Suppressor macrophage (primary cell): ENCODE results near the gene DCDC2C.

Source experiments
- DNase-seq, 4 experiments: peaks; one replicate each; pipeline ENCODE4 v3.0.0-alpha.2; 2020 to 2022

The DCDC2C gene

DNA sequence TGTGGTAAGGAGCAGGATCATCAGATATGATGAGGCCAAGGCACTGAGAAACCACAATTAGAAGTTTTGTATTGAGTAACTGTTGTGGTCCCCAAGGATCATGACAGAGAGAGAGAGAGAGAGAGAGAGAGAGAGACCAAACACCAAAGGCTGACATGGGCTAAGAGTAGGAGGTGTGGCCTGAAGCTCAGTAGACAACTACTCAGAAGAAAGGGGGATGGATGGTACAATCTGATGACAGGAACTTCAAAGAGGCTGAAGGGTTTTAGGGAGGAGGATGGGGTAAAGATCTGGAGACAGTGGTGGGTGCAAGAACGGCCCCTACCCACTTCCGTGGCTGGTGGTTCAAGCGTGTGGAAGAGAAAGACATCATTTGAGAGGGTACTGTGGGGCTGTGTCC, 135.0 kb downstream of the DCDC2C start:
- DNase-seq, result no peak

DNA sequence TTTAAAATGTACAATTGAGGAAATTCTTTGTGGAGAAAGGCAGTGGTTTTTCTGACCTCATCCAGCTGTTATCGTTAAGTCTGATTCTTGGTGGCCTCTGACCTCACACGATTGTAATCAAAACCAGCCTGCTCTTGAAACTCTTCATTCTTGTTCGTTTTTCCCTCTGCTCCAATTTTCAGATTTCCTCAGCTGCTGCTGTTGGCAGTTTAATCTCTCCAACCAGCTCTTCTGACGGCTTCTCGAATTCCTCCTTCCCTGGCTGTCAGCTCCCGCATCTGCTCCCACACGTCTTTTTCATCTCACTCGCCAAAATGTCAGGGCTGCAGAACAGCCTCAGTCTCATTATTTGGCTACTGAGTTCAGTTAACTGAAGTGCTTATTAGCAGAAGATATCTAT, 136.1 kb downstream of the DCDC2C start:
- no peak for DNase-seq

DNA sequence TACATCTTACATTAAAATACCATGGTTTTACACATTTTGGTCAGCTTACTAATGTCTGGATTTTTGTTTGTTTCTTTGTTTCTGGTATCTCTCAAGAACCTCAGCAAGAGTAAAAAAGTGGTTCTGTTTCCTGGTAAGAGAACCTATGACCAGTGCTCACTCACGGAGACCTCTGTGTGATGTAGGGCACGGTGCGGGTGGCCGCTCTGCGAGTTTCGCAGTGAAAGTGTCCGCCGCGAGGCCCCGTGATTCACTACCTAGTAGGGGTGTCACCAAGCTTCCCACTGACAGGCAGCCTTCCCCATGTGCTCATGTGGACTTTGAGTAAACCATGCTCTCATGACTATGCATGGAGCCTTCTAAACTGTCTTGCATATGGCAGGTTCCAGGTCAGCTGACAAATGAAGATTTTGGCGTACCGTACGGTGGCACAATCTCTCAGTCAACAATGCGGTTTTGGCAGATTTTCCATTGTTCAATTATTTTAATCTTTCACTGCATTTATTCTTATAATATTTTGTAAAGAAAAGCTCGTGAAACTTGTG, 137.3 kb downstream of the DCDC2C start:
- DNase-seq, result no peak

DNA sequence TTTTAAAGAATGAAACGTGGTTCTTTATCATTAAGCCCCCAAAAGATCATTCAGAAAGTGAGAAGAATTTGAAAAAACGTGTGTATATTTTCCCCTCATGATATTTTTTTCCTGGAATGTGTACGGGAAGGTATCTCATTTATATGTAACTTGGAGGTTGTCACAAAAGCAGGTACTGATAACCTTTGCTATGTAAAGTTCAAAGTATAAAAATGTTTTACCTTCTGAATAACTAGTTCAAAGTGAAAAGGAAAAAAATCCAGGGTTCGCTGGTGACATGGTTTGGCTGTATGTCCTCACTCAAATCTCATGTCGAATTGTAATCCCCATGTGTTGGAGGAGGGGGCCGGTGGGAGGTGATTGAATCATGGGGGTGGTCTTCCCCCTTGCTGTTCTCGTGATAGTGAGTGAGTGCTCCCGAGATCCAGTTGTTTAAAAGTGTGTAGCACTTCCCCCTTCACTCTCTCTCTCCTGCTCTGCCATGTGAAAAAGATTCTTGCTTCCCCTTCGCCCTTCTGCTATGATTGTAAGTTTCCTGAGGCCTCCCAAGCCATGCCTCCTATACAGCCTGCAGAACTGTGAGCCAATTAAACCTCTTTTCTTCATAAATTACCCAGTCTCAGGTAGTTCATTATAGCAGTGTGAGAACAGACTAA, 144.2 kb downstream of the DCDC2C start:
- no peak for DNase-seq

DNA sequence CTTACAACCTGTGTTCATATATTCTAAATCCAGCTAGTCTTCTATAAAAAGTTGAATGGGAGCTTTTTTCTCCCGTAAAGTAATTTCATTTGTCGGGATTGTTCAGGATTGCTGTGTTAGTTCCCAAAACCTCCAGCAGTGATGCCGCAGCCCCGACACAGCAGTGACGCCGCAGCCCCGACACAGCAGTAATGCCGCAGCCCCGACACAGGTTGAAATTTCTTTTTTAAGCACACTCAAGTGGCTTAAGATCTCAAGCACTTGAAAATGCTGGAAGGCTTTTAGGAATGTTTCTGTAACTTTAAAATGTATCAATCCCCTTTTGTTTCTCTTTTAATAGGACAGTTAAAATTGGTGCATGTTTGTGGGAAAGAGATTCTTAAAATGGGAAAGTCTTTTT, 145.4 kb downstream of the DCDC2C start:
- no peak for DNase-seq

DNA sequence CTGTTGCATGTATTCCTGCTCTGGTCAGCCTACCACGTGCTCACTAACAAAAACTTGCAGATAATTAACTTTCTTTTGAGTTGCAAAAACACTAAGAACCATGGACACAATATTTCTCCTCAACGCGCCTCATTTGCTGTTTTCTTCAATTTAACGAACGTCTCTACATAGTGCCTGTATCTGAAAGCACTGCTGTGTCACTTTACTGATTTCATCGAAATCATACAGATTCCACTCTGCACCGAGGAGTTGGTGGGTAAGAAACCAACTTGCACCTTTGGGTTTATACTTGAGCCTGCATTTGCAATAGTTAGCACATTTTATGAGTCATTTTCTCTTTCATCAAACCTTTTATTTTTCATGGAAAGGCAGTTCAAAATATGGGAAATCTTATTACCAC, 145.8 kb downstream of the DCDC2C start:
- no peak for DNase-seq

DNA sequence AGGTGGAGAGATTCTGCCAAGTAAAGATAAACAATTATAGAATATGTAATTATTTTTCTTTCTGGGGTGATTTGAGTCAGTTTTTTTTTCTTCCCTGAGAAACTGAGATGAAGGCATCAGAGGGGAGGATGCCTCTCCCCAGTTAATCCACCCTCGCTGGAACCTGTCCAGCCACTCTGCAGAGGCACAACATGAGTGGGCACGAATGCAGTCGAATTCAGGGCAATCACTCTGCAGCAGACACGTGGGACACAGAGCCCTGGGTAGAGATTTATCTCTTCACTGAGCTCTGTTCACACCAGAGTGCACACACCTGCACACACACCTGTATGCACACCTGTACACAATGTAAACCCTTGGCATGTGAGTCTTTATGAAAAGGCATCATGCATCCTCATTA, 154.2 kb downstream of the DCDC2C start:
- no peak for DNase-seq

DNA sequence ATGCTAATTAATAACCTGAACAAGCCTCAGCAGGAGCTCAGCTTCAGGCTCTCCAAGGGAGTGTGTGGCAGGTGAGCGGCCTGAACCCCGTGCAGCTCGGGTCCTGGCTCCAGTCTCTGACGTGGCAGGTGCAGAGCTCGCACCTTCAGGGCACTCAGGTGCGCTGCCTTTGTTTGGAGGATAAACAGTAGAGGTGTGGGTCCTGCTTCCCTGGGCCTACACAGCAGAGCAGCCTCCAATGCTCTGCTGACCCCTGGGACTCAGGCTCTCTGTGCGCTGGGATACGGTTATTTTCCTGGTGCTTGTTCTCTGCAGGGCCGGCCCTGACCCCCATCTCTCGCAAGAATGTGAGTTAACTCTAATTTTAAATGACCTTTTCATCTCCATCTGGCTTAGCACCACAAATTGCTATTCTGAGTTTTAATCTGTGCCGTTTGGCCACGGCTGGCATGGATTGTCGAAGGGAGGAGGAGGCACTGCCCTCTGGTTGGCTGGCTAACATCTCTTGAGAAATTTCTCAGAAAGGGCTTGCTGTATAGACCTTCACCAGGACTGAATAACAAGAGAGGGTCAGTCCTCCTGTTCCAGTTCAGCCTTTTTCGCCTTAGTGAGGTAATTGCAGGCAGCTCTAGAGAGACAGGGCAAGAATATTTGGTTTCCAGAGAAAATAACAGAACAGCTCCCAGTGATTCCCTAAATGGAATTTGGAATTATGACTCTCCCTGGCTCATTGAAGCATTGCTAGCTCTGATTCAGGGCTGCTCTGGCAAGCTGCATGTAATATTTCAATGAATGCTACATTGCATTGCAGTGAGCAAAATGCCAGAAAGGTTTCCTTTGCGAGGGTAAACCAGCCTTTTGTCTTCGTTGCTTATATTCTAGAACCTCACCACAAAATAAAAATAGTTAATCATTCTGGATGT, 161.8 kb downstream of the DCDC2C start:
- DNase-seq, result no peak

DNA sequence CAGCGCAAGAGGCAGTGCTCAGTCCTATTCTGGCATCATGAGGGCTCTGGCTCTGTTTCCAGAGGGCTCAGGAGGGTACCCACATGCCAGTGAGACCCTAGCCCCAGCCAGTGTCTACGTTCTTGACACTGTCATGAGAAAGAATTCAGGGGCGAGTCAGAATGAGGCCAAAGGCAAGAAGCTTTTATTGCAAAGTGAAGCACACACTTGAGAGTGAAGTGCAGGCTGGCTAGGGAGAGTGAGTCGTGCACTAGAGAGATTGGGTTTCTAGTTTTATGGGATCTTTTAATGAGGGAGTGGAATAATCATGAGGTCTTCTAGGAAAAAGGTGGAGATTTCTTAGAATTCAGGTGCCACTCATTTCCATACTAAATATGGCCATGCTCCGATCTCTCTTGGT, 164.1 kb downstream of the DCDC2C start:
- no peak for DNase-seq

DNA sequence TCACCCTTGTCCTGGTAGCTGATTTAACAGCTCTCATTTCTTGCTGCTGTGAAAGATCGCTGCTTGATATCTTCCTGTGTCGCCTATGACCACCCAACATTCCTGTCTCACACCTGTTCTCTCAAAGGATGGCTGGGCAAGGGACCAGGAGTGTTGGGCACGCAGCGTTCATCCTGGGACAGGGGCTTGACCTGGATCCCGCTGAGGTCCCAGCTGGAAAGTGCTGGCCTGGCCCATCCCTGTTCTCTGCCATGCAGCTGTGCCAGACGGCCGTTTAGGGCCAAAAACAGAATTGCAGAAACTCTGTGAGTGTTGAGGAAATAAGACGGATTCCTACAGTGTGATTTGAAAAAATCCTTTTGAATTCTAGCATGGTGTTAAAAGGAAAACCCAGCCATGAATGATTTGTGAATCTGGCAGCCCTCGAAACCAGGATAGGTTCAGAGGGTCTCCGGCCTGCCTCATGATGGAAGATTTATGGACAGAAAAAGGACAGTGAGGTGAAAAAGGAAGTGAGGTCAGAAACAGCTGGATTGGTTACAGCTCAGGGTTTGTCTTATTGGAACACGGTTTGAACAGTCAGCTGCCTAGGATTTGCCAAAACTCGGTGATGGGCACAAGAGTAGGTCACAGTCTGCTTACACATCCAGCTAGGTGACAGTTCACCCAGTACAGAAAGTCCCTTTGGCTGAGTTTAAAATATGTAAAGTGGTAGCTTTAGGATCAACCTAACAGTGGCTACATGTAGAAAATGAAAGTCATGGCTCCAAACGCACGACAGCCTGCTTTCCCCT, 164.8 kb downstream of the DCDC2C start:
- DNase-seq, result no peak

DNA sequence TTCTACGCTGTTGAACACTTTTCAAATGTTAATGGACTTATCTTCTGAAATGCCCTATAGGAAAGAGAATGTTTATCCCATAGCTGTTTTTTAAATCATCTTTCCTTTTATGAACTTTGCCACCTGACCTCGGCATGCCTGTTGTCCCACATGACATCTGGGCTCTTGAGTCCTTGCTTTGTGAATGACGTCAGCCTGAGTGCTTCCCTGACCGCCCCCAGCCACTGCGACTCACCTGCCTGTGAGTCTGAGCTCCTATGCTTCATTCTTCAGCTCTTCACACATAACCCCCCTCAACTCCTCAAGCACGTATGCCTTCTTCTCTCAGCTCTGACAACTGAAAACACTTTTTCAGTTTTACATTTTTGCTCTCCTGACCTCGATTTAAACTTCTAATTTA, 166.8 kb downstream of the DCDC2C start:
- no peak for DNase-seq

DNA sequence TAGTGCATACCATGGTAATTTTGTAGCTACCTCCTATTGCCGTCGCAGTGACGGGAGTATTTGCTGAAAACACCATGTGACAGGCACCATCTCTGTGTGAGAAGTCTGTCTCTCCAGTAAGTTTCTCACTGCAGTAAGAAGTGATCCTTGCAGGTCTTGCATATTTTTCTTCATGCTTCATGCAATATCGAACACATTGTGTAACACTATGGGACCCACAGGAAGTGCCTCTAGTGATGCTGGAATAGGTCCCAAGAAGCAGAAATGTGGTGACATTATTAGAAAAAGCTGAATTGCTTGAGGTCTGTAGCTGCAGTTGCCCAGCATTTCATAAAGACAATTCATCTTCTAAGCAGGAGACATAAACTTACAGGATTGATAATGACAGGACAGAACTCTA, 167.6 kb downstream of the DCDC2C start:
- DNase-seq, result peak in 1 of 4 experiments; percentile 0

DNA sequence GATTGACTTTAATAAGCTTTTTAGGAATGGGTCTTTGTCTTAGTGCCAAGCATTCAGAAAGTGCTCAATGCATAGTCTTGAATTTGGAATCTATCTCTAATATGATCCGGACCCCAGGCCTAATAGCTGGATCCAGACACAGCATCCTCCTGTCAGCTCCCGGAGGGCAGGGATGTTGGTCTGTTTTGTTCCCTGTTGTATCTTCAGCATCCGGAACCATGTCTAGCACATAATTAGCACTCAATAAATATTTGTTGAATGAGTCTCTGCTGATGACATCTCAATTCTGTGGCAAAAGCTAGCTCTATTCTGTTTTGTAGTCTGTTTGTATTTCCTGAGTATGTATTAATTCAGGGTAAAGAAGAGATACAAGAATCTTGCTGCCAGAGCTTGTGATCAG, 169.1 kb downstream of the DCDC2C start:
- DNase-seq, result no peak

DNA sequence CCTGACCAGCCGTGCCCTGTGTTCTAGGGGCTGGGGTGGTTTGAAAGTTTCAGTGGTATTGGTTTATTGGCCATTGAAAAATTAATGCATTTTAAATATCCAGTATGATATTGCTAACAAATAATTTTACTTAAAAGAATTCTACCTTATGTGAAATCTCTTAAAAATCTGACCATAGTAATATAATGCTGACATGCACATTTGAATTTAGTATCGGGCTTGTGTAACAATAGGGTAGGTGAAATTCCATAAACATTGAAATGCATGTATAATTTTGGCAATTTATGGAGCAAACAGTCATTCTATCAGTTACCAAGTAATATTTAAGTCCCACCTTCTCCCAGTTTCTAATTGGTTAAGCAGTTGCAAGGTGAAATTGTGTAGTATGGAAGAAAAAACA, 170.5 kb downstream of the DCDC2C start:
- DNase-seq, result no peak

DNA sequence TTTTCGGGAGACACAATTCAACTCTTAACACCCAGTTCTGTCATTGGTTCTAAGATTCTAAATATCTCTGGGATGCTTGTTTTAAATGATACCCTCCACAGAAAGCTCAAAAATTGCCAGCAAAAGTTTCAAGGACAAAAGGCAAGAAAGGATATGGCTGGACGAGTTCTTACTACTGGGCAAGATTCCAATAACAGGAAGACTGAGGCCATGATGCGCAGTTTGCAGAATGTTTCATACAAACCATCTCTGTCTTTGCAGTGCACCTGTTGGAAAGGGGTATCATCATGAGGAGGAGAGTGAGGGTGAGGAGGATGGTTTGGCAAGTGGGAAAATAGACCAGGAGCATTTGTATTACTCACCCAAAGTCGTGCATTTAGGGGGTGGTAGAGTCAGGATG, 172.8 kb downstream of the DCDC2C start:
- no peak for DNase-seq

DNA sequence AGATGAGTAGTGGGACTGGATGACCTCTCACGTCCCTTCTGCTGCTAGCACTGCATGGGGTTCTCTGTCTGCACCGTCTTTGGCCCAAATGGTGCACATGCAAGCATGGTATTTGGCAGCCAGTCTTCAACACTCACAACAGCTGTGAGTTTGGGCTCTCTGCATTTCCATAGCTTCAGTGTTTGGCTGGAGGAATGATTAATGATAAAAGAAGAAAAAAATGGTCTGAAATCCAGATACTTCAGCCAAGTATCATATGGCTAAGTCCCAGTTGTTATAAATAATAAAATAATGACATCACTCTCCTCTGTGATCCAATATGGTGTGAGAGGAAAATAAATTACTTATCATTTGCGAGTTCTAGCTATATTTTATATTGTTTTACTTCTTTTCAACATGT, 173.3 kb downstream of the DCDC2C start:
- DNase-seq, result no peak

DNA sequence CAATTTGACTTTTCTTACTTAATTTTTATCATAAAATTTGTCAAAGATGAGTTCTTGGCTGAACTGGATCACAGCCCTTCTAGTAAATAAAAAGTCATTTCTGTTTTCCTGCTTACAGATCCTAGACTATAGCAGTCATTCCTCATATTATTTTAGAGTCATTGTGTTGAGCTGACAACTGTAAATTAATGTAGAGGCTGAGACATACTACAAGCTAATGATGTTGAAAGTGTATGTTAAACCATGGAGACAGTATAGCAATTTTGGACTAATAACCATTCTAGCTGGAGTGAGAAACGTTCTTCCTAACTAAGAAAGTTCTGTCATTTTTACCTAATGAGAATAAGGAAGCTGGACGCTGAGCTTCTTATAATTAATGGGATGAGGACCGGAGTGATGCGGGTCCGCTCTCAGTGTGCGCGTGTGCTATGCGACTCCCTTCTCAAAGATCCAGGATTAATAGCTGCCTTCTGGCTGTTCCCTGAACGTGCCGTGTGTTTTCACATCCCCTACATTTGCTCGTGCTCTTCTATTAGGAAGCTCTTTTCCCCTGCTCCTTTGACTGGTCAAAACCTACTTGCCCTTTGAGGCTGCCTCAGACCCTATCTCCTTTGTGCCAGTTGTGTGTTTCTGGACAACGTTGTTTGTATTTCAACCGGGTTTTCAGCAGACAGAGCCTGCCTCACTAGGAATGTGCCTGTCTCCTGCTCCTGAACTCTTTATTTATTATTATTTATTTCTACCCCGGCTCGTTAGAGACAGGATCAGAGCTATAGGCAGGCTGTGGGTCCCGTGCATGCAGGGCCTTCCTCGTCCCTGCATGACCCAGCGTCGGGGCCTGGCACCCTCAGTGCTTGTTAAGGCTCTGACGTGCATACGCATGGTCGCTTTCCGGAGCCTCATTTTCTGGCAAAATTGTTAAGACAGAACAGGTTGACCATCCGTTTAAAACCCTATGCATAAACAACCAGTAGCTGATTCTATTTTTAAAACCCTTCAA, 182.6 kb downstream of the DCDC2C start:
- DNase-seq, result no peak

DNA sequence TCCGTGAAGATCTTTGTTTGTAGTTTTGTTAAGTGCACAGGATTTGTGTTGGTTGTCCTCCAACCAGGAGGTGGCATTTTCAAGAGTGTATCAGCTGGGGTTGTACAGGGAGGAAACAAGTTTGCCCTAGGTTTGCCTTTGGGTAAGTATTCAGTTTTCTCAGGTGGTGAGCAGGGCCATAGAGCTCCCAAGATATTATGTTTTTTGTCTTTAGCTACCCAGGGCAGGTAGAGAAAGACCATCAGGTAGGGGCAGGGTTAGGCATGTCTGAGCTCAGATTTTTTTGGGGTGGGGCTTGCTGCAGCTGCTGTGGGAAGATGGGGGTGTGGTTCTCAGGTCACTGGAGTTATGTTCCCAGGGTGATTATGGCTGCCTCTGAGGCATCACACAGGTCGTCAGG, 191.6 kb downstream of the DCDC2C start:
- no peak for DNase-seq
